IPS-NIHi11 (cell line): ENCODE results near the gene SEMA3E.

Experiments
- DNase-seq: peaks from one replicate; pipeline ENCODE4 v3.0.0; 2012; ENCODE audit warnings: mixed read lengths, low spot score

The SEMA3E gene

GRCh38 chr7:83347945-83348444, 300.9 kb downstream of the SEMA3E start:
- no peak for DNase-seq

- DNase-seq: no peak
Observed at GRCh38 chr7:83339907-83340306, 309.0 kb downstream of the SEMA3E start.

- DNase-seq: no peak
Observed at GRCh38 chr7:83338277-83338950, 310.5 kb downstream of the SEMA3E start.

GRCh38 chr7:83337050-83337449, 311.9 kb downstream of the SEMA3E start:
- no peak for DNase-seq

GRCh38 chr7:83326223-83326622, 322.7 kb downstream of the SEMA3E start:
- DNase-seq: no peak

GRCh38 chr7:83325083-83325482, 323.9 kb downstream of the SEMA3E start:
- DNase-seq: no peak

- no peak for DNase-seq
Observed at GRCh38 chr7:83324596-83324995, 324.3 kb downstream of the SEMA3E start.

GRCh38 chr7:83321011-83321410, 327.9 kb downstream of the SEMA3E start:
- no peak for DNase-seq

GRCh38 chr7:83313931-83314330, 335.0 kb downstream of the SEMA3E start:
- DNase-seq: no peak
